SK-N-SH (cell line): ENCODE data around the gene POU6F1. TPM values are rescaled to one million over a fixed set of nuclear protein-coding genes. Genes with fewer than 3 reads are reported as not detected.

Experiments used
- CTCF ChIA-PET: fragments of 300-600, 350-600 bp; formaldehyde crosslinking; extraction: SDS; loops from one replicate; lab custom pipeline; 2021; lab: Yijun Ruan, JAX
- POLR2A ChIA-PET: fragments of 350-600 bp; sonication (Branson Sonifier 250); formaldehyde crosslinking; extraction: SDS; loops from one replicate; lab custom pipeline; 2020; ENCODE audit warnings: antibody characterized with exemption, inconsistent platforms; lab: Yijun Ruan, JAX
- DNase-seq: peaks from one replicate; pipeline ENCODE4 v3.0.0; 2012
- H2AFZ ChIP-seq: fragments of 200-600 bp; sonication (generic); 2 replicates; pipeline ENCODE4 v1.8.1; 2016; ENCODE audit warnings: antibody characterized with exemption, mild to moderate bottlenecking, low read depth
- H3F3A ChIP-seq: fragments of 200-600 bp; sonication (generic); replicated peaks from 2 replicates; pipeline ENCODE3; 2016; ENCODE audit warnings: antibody characterized with exemption, mild to moderate bottlenecking; ENCODE audit not compliant: insufficient read depth
- H3K27ac ChIP-seq, 2 experiments: fragments of 200-500 bp in 1 of 2; fragments of 200-600 bp in 1 of 2; sonication (Bioruptor generic) in 1 of 2; sonication (generic), shearing (Covaris generic) in 1 of 2; 2 replicates each; pipeline versions ENCODE4 v1.5.1 to v1.6.1; 2014 to 2016; ENCODE audit warnings: low read depth in 2 of 2, inconsistent platforms in 1 of 2, low read length in 1 of 2, mild to moderate bottlenecking in 1 of 2, mixed read lengths in 1 of 2
- H3K27me3 ChIP-seq: fragments of 200-600 bp; sonication (generic), shearing (Covaris generic); 2 replicates; pipeline ENCODE4 v1.6.1; 2016; ENCODE audit warnings: mixed run types; ENCODE audit not compliant: insufficient read depth
- H3K36me3 ChIP-seq, 2 experiments: fragments of 200-500 bp in 1 of 2; fragments of 200-600 bp in 1 of 2; sonication (Bioruptor generic) in 1 of 2; sonication (generic) in 1 of 2; replicated peaks in 1 of 2; 2 replicates each; pipeline versions ENCODE3 to v1.5.1; 2014 to 2016; ENCODE audit warnings: low read length in 1 of 2, mild to moderate bottlenecking in 1 of 2; ENCODE audit not compliant: insufficient read depth in 2 of 2, control insufficient read depth in 1 of 2
- H3K4me1 ChIP-seq, 2 experiments: fragments of 200-500 bp in 1 of 2; fragments of 200-600 bp in 1 of 2; sonication (Bioruptor generic) in 1 of 2; sonication (generic), shearing (Covaris generic) in 1 of 2; 2 replicates each; pipeline versions ENCODE4 v1.5.1 to v1.6.1; 2014 to 2016; ENCODE audit warnings: low read depth in 1 of 2, low read length in 1 of 2, mixed run types in 1 of 2; ENCODE audit not compliant: insufficient read depth in 2 of 2, control insufficient read depth in 1 of 2
- H3K4me2 ChIP-seq: fragments of 200-600 bp; sonication (generic), shearing (Covaris generic); 2 replicates; pipeline ENCODE4 v1.6.1; 2017; ENCODE audit warnings: mixed run types
- H3K4me3 ChIP-seq, 2 experiments: fragments of 200-500 bp in 1 of 2; fragments of 200-600 bp in 1 of 2; sonication (Bioruptor generic) in 1 of 2; sonication (generic), shearing (Covaris generic) in 1 of 2; 2 replicates each; pipeline versions ENCODE4 v1.5.1 to v1.8.1; 2014 to 2016; ENCODE audit warnings: low read depth in 2 of 2, inconsistent platforms in 1 of 2, low read length in 1 of 2, mild to moderate bottlenecking in 1 of 2, mixed read lengths in 1 of 2, moderate library complexity in 1 of 2
- H3K79me2 ChIP-seq: fragments of 200-600 bp; sonication (generic); 2 replicates; pipeline ENCODE4 v1.8.1; 2017; ENCODE audit warnings: mild to moderate bottlenecking; ENCODE audit not compliant: insufficient read depth
- H3K9ac ChIP-seq: fragments of 200-600 bp; sonication (generic); 2 replicates; pipeline ENCODE4 v1.6.1; 2017; ENCODE audit warnings: mixed run types
- H3K9me2 ChIP-seq: fragments of 200-600 bp; sonication (generic); 2 replicates; pipeline ENCODE4 v1.6.1; 2017; ENCODE audit warnings: mixed run types
- H3K9me3 ChIP-seq: fragments of 200-600 bp; sonication (generic); 2 replicates; pipeline ENCODE4 v1.6.1; 2017; ENCODE audit warnings: mixed run types, mild to moderate bottlenecking, moderate library complexity
- H4K20me1 ChIP-seq: fragments of 200-600 bp; sonication (generic); 2 replicates; pipeline ENCODE4 v1.6.1; 2017; ENCODE audit warnings: mild to moderate bottlenecking, mixed run types; ENCODE audit not compliant: insufficient read depth
- EP300 ChIP-seq, 2 experiments: IDR thresholded peaks; 2 replicates each; pipeline versions ENCODE4 v1.4.0 to v1.6.1; 2012; ENCODE audit warnings: borderline replicate concordance in 1 of 2, low read depth in 1 of 2, low read length in 1 of 2
- EZH2phosphoT487 ChIP-seq: fragments of 200-600 bp; sonication (generic); IDR thresholded peaks from 2 replicates; pipeline ENCODE4 v1.6.1; 2017; ENCODE audit warnings: low read depth, mixed run types, mild to moderate bottlenecking, antibody characterized with exemption, moderate library complexity, borderline replicate concordance
- FOSL2 ChIP-seq: IDR thresholded peaks from 2 replicates; pipeline ENCODE4 v1.4.0; 2012; ENCODE audit warnings: low read depth, mild to moderate bottlenecking, moderate library complexity, borderline replicate concordance
- GATA2 ChIP-seq: sonication (generic); formaldehyde crosslinking; IDR thresholded peaks from 2 replicates; pipeline ENCODE4 v1.5.0; 2020; ENCODE audit warnings: mild to moderate bottlenecking, missing genetic modification reagents
- MEF2A ChIP-seq: IDR thresholded peaks from 2 replicates; pipeline ENCODE4 v1.4.0; 2012; ENCODE audit warnings: low read depth, borderline replicate concordance
- NFIC ChIP-seq: IDR thresholded peaks from 2 replicates; pipeline ENCODE4 v1.4.0; 2012; ENCODE audit warnings: borderline replicate concordance
- NRF1 ChIP-seq: IDR thresholded peaks from 2 replicates; pipeline ENCODE4 v1.6.1; 2012; ENCODE audit warnings: low read depth, mild to moderate bottlenecking, low read length
- REST ChIP-seq: IDR thresholded peaks from 2 replicates; pipeline ENCODE4 v1.6.1; 2012; ENCODE audit warnings: mild to moderate bottlenecking, low read depth, low read length, moderate library complexity
- RFX5 ChIP-seq: IDR thresholded peaks from 2 replicates; pipeline ENCODE4 v1.6.1; 2012; ENCODE audit warnings: mild to moderate bottlenecking, improper control_type of control experiment, low read length
- RXRA ChIP-seq: IDR thresholded peaks from 2 replicates; pipeline ENCODE4 v1.4.0; 2012; ENCODE audit warnings: low read depth, mild to moderate bottlenecking, borderline replicate concordance
- SIN3A ChIP-seq: IDR thresholded peaks from 2 replicates; pipeline ENCODE4 v1.6.1; 2012; ENCODE audit warnings: low read depth, mild to moderate bottlenecking, low read length, moderate library complexity, borderline replicate concordance
- TAF1 ChIP-seq: IDR thresholded peaks from 2 replicates; pipeline ENCODE4 v1.6.1; 2012; ENCODE audit warnings: low read depth, mild to moderate bottlenecking, low read length, moderate library complexity, borderline replicate concordance
- TEAD4 ChIP-seq: IDR thresholded peaks from 2 replicates; pipeline ENCODE4 v1.4.0; 2012; ENCODE audit warnings: mild to moderate bottlenecking, borderline replicate concordance; ENCODE audit not compliant: insufficient read depth
- YY1 ChIP-seq: IDR thresholded peaks from 2 replicates; pipeline ENCODE4 v1.4.0; 2012; ENCODE audit warnings: low read depth, mild to moderate bottlenecking
- WGBS: methylation state at CpG from one replicate; pipeline ENCODE4 v1.1.6; 2017; ENCODE audit warnings: low lambda C conversion rate; 5-methylcytosine and 5-hydroxymethylcytosine counted together
- polyA plus RNA-seq, 3 experiments: library from polyadenylated mRNA; depleted of rRNA; stranded (reverse); fragments of >200 nt; gene quantifications; 2 replicates each; pipeline ENCODE4 v1.2.3, GENCODE V29; 2012
- TF ChIP-seq, protein P1 (sequence below): IDR thresholded peaks from 2 replicates; pipeline ENCODE4 v1.4.0; 2012; ENCODE audit warnings: low read depth, borderline replicate concordance

POU6F1 gene
- polyA plus RNA-seq, 1 of the 3 experiments (the other 2 are of a cell fraction) = 1.9 TPM

- TF ChIP-seq, protein P1, sequence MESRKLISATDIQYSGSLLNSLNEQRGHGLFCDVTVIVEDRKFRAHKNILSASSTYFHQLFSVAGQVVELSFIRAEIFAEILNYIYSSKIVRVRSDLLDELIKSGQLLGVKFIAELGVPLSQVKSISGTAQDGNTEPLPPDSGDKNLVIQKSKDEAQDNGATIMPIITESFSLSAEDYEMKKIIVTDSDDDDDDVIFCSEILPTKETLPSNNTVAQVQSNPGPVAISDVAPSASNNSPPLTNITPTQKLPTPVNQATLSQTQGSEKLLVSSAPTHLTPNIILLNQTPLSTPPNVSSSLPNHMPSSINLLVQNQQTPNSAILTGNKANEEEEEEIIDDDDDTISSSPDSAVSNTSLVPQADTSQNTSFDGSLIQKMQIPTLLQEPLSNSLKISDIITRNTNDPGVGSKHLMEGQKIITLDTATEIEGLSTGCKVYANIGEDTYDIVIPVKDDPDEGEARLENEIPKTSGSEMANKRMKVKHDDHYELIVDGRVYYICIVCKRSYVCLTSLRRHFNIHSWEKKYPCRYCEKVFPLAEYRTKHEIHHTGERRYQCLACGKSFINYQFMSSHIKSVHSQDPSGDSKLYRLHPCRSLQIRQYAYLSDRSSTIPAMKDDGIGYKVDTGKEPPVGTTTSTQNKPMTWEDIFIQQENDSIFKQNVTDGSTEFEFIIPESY = no peak
- TF ChIP-seq MEF2A = no peak
- TF ChIP-seq EP300 (IDR thresholded peaks at IDR 0.05; ENCODE audit: borderline replicate concordance in 1 of 2, low read depth in 1 of 2, low read length in 1 of 2) = no peak
Observed at GRCh38 chr12:51162217-51162616, 55.6 kb downstream of the POU6F1 start (continued).

DNA sequence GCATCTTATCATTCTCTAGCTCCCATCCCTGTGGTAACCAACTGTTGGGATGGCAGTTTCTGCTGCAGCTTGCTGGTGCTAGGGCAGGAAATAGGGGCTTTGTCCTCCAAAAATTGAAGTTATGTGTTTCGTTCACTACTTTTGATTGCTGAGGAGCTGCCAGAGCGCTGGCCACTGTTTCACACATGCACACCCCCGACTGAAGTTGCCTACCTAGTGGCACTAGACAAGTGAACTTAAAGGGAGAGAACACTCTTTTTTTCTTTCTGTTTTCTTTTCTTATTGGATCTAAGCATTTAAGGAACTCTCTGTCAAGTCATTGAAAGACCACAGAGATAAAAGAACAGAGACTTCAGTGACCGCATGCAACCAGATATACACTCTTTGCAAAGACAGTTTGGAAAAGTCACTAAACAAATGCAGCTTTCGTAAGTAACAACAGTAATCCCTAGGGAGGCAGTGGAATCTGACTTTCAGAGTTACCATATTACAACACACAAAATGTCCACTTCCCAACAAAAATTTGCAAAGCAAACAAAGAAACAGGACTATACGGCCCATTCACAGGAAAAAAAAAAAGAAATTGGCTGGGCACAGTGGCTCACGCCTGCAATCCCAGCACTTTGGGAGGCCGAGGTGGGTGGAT, 56.9 kb downstream of the POU6F1 start:
- H4K20me1 ChIP-seq = 0 out of 2 replicates have a peak, but pooled peaks cover 4% of the 10 kb centered on the region
- ChIA-PET POLR2A (no interaction called here), CTCF (no interaction called here)
- no peak overlapping the region for H3K4me3 ChIP-seq
- H3K4me1 ChIP-seq = no peaks in the 10 kb centered on the region
- no peak overlapping the region for H3K27ac ChIP-seq
- peaks cover 4% of the 10 kb centered on the region for H3F3A ChIP-seq
- H3K9ac ChIP-seq = no peak overlapping the region
- no peaks in the 10 kb centered on the region for H3K27me3 ChIP-seq
- H3K79me2 ChIP-seq = peaks cover 81% of the 10 kb centered on the region
- no peak overlapping the region for H2AFZ ChIP-seq
- no peak for DNase-seq
- H3K9me2 ChIP-seq = no peaks in the 10 kb centered on the region
- H3K36me3 ChIP-seq = no peaks in the 10 kb centered on the region
- WGBS = 87% methylated on average over 8 of the region's 8 CpGs
- H3K9me3 ChIP-seq = no peaks in the 10 kb centered on the region
- no peak overlapping the region for H3K4me2 ChIP-seq
- TF ChIP-seq TAF1 (no peak), FOSL2 (no peak), RXRA (no peak), EZH2phosphoT487 (no peak), GATA2 (CRISPR knock-in tag) (no peak), NRF1 (no peak), REST (no peak), SIN3A (no peak), RFX5 (no peak), YY1 (no peak), NFIC (no peak), TEAD4 (no peak), EP300 (IDR thresholded peaks at IDR 0.05; ENCODE audit: borderline replicate concordance in 1 of 2, low read depth in 1 of 2, low read length in 1 of 2) (no peak)
